Measurements from ENCODE around the gene SYNRG. TPM values are rescaled to one million over a fixed set of nuclear protein-coding genes. Genes with fewer than 3 reads are reported as not detected.

Gene SYNRG
- total and polyA plus RNA-seq, 2 of the 13 experiments (the other 11 are each of a cell fraction or from before 2014, with no cell fraction given) = 7.3 to 8.7 TPM

DNA sequence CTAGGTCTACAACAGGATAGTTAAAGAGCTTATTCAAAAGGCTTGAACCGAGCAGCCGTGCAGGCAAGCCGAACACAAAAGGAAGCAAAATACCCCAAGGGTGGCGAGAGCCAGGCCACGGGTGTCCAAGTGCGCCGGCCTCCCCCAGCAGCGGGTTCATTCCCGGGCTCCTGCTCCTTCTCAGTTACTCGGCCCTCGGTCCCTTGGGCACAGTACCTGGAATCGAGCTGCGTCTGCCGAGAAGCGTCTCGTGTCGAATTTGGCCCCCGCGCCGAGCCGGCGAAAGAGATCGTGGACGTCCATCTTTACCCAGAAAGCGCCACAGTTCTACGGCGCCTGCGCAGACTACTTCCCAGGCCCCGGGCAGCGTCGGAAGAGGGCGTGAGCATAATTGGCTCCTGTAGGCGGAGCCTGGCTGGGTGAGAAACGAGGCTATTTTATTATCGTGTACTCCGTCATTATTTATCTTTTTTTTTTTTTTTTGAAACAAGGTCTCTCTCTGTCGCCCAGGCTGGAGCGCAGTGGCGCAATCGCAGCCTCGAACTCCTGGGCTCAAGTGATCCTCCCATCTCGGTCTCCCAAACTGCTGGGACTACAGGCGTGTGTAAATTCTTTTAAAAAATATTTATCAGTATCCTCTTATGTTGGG lies 34.0 kb upstream of the SYNRG start, which contains the start of gene DDX52 (continued):
- TF ChIP-seq, protein P1, sequence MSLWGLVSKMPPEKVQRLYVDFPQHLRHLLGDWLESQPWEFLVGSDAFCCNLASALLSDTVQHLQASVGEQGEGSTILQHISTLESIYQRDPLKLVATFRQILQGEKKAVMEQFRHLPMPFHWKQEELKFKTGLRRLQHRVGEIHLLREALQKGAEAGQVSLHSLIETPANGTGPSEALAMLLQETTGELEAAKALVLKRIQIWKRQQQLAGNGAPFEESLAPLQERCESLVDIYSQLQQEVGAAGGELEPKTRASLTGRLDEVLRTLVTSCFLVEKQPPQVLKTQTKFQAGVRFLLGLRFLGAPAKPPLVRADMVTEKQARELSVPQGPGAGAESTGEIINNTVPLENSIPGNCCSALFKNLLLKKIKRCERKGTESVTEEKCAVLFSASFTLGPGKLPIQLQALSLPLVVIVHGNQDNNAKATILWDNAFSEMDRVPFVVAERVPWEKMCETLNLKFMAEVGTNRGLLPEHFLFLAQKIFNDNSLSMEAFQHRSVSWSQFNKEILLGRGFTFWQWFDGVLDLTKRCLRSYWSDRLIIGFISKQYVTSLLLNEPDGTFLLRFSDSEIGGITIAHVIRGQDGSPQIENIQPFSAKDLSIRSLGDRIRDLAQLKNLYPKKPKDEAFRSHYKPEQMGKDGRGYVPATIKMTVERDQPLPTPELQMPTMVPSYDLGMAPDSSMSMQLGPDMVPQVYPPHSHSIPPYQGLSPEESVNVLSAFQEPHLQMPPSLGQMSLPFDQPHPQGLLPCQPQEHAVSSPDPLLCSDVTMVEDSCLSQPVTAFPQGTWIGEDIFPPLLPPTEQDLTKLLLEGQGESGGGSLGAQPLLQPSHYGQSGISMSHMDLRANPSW (CRISPR knock-in tag; IDR thresholded peaks at IDR 0.05; ENCODE audit: borderline replicate concordance) = no peak
- peak; percentile 79 for TF ChIP-seq CEBPG (CRISPR knock-in tag; IDR thresholded peaks at IDR 0.05)
- no peak for TF ChIP-seq SMAD9 (CRISPR knock-in tag; IDR thresholded peaks at IDR 0.05)
- TF ChIP-seq, protein P2, sequence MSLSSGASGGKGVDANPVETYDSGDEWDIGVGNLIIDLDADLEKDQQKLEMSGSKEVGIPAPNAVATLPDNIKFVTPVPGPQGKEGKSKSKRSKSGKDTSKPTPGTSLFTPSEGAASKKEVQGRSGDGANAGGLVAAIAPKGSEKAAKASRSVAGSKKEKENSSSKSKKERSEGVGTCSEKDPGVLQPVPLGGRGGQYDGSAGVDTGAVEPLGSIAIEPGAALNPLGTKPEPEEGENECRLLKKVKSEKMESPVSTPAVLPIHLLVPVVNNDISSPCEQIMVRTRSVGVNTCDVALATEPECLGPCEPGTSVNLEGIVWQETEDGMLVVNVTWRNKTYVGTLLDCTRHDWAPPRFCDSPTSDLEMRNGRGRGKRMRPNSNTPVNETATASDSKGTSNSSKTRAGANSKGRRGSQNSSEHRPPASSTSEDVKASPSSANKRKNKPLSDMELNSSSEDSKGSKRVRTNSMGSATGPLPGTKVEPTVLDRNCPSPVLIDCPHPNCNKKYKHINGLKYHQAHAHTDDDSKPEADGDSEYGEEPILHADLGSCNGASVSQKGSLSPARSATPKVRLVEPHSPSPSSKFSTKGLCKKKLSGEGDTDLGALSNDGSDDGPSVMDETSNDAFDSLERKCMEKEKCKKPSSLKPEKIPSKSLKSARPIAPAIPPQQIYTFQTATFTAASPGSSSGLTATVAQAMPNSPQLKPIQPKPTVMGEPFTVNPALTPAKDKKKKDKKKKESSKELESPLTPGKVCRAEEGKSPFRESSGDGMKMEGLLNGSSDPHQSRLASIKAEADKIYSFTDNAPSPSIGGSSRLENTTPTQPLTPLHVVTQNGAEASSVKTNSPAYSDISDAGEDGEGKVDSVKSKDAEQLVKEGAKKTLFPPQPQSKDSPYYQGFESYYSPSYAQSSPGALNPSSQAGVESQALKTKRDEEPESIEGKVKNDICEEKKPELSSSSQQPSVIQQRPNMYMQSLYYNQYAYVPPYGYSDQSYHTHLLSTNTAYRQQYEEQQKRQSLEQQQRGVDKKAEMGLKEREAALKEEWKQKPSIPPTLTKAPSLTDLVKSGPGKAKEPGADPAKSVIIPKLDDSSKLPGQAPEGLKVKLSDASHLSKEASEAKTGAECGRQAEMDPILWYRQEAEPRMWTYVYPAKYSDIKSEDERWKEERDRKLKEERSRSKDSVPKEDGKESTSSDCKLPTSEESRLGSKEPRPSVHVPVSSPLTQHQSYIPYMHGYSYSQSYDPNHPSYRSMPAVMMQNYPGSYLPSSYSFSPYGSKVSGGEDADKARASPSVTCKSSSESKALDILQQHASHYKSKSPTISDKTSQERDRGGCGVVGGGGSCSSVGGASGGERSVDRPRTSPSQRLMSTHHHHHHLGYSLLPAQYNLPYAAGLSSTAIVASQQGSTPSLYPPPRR (CRISPR knock-in tag; IDR thresholded peaks at IDR 0.05; ENCODE audit: borderline replicate concordance) = no peak
- no peak for TF ChIP-seq PPARG (CRISPR knock-in tag; conservative IDR thresholded peaks at IDR 0.05)
- no peak for TF ChIP-seq NFATC3 (CRISPR knock-in tag; IDR thresholded peaks at IDR 0.05)
- TF ChIP-seq ZNF496 (CRISPR knock-in tag; IDR thresholded peaks at IDR 0.05; ENCODE audit: insufficient replicate concordance) = no peak
- no peak for TF ChIP-seq ZNF781 (CRISPR knock-in tag; IDR thresholded peaks at IDR 0.05; ENCODE audit: borderline replicate concordance, not compliant biosample characterization)
- TF ChIP-seq, protein P3, sequence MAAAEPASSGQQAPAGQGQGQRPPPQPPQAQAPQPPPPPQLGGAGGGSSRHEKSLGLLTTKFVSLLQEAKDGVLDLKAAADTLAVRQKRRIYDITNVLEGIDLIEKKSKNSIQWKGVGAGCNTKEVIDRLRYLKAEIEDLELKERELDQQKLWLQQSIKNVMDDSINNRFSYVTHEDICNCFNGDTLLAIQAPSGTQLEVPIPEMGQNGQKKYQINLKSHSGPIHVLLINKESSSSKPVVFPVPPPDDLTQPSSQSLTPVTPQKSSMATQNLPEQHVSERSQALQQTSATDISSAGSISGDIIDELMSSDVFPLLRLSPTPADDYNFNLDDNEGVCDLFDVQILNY (CRISPR knock-in tag; conservative IDR thresholded peaks at IDR 0.05) = no peak
- TF ChIP-seq, protein P4, sequence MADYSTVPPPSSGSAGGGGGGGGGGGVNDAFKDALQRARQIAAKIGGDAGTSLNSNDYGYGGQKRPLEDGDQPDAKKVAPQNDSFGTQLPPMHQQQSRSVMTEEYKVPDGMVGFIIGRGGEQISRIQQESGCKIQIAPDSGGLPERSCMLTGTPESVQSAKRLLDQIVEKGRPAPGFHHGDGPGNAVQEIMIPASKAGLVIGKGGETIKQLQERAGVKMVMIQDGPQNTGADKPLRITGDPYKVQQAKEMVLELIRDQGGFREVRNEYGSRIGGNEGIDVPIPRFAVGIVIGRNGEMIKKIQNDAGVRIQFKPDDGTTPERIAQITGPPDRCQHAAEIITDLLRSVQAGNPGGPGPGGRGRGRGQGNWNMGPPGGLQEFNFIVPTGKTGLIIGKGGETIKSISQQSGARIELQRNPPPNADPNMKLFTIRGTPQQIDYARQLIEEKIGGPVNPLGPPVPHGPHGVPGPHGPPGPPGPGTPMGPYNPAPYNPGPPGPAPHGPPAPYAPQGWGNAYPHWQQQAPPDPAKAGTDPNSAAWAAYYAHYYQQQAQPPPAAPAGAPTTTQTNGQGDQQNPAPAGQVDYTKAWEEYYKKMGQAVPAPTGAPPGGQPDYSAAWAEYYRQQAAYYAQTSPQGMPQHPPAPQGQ (CRISPR knock-in tag; IDR thresholded peaks at IDR 0.05; ENCODE audit: borderline replicate concordance) = no peak
- peak; percentile 41; the same call in 1 of the 2 replicates for TF ChIP-seq ZNF350 (CRISPR knock-in tag; IDR thresholded peaks at IDR 0.05; ENCODE audit: borderline replicate concordance, low read depth)
- no peak for TF ChIP-seq NFYC (CRISPR knock-in tag; IDR thresholded peaks at IDR 0.05)
- no peak for TF ChIP-seq PTBP1 (IDR thresholded peaks at IDR 0.05; ENCODE audit: low read depth, low read length, poor library complexity, severe bottlenecking)
- TF ChIP-seq, protein P5, sequence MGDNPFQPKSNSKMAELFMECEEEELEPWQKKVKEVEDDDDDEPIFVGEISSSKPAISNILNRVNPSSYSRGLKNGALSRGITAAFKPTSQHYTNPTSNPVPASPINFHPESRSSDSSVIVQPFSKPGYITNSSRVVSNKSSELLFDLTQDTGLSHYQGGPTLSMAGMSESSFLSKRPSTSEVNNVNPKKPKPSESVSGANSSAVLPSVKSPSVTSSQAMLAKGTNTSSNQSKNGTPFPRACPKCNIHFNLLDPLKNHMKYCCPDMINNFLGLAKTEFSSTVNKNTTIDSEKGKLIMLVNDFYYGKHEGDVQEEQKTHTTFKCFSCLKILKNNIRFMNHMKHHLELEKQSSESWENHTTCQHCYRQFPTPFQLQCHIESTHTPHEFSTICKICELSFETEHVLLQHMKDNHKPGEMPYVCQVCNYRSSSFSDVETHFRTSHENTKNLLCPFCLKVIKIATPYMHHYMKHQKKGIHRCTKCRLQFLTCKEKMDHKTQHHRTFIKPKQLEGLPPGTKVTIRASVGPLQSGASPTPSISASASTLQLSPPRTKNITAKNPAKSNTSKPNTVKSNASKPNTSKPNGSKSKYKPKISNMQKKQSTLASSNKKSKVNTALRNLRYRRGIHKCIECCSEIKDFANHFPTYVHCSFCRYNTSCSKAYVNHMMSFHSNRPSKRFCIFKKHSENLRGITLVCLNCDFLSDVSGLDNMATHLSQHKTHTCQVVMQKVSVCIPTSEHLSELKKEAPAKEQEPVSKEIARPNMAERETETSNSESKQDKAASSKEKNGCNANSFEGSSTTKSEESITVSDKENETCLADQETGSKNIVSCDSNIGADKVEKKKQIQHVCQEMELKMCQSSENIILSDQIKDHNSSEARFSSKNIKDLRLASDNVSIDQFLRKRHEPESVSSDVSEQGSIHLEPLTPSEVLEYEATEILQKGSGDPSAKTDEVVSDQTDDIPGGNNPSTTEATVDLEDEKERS (CRISPR knock-in tag; IDR thresholded peaks at IDR 0.05) = no peak
- TF ChIP-seq ZSCAN12 (CRISPR knock-in tag; IDR thresholded peaks at IDR 0.05) = no peak

Data from HepG2 (cell line).